ENCODE data around the gene SIRT6.

The SIRT6 gene

DNA sequence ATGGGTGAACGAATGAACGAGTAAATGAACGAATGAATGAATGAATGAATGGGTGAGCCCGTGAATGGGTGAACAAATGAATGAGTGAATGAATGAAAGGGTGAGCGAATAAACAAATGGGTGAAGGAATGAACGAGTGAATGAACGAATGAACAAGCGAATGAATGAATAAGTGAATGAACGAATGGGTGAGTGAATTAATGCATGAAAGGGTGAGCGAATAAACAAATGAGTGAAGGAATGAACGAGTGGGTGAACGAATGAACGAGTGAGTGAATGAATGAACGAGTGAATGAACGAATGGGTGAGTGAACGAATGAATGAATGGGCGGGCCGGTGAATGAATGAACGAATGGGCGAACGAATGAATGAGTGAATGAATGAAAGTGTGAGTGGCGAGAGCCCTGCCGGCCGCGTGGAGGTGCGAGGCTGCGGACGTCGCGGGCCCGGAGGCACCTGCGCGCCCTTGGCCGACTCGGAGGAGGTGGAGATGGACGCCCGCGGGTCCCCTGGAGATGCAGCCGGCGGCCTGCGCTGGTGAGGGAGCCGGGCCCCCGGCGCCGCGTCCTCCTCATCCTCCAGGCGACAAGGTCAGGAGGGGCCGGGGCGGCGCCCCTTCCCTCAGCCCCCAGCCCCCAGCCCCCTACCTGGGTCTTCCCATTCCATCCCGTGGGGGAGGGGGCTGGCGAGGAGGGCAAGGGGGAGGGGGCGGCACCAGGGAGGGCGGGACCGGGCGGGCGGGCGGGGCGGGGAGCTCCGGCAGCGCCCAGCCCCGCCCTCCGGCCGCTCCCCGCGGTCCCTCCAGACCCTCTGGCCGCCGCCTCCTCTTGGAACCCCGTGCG lies 15.5 kb upstream of the SIRT6 start (continued):
- TF ChIP-seq ZNF791 (tag by site-specific recombination; IDR thresholded peaks at IDR 0.05) (no peak), REST (tag by site-specific recombination; IDR thresholded peaks at IDR 0.05) (no peak), ZNF555 (tag by site-specific recombination; conservative IDR thresholded peaks at IDR 0.05) (no peak), ZFP41 (tag by site-specific recombination; IDR thresholded peaks at IDR 0.05; ENCODE audit: borderline replicate concordance) (no peak), PRDM6 (tag by site-specific recombination; IDR thresholded peaks at IDR 0.05) (no peak), ZBTB1 (tag by site-specific recombination; IDR thresholded peaks at IDR 0.05) (0 out of 2 replicates have a peak, but pooled peaks have one; percentile 5), SP2 (tag by site-specific recombination; IDR thresholded peaks at IDR 0.05) (0 out of 2 replicates have a peak, but pooled peaks have one; percentile 14), HOXD13 (CRISPR knock-in tag; IDR thresholded peaks at IDR 0.05; ENCODE audit: borderline replicate concordance) (no peak), ZNF571 (tag by site-specific recombination; IDR thresholded peaks at IDR 0.05) (no peak), ZNF10 (tag by site-specific recombination; IDR thresholded peaks at IDR 0.05) (no peak), ZNF266 (tag by site-specific recombination; IDR thresholded peaks at IDR 0.05; ENCODE audit: low read depth) (no peak), ZNF624 (tag by site-specific recombination; IDR thresholded peaks at IDR 0.05) (no peak), BCL6B (tag by site-specific recombination; IDR thresholded peaks at IDR 0.05) (no peak), ZNF580 (tag by site-specific recombination; IDR thresholded peaks at IDR 0.05) (peak; percentile 89; the same call in 1 of the 2 replicates), SP3 (tag by site-specific recombination; IDR thresholded peaks at IDR 0.05) (peak; percentile 33), ZNF341 (tag by site-specific recombination; IDR thresholded peaks at IDR 0.05; ENCODE audit: low read depth) (no peak), ZNF37A (tag by site-specific recombination; IDR thresholded peaks at IDR 0.05) (no peak), ZNF585B (tag by site-specific recombination; IDR thresholded peaks at IDR 0.05) (no peak), ZNF701 (tag by site-specific recombination; IDR thresholded peaks at IDR 0.05) (no peak), ZNF169 (tag by site-specific recombination; IDR thresholded peaks at IDR 0.05) (no peak), BCL11B (tag by site-specific recombination; IDR thresholded peaks at IDR 0.05; ENCODE audit: low read depth) (peak; percentile 77; the same call in 1 of the 2 replicates), ZNF221 (tag by site-specific recombination; IDR thresholded peaks at IDR 0.05; ENCODE audit: borderline replicate concordance) (no peak), ZNF24 (tag by site-specific recombination; IDR thresholded peaks at IDR 0.05) (peak; percentile 100), SP7 (tag by site-specific recombination; IDR thresholded peaks at IDR 0.05) (peak; percentile 60), ZBTB7A (tag by site-specific recombination; IDR thresholded peaks at IDR 0.05; ENCODE audit: low read depth) (0 out of 2 replicates have a peak, but pooled peaks have one; percentile 58), ZNF121 (tag by site-specific recombination; IDR thresholded peaks at IDR 0.05) (no peak), ZNF792 (tag by site-specific recombination; IDR thresholded peaks at IDR 0.05) (no peak), ZNF184 (tag by site-specific recombination; IDR thresholded peaks at IDR 0.05) (no peak), ZNF140 (tag by site-specific recombination; IDR thresholded peaks at IDR 0.05) (no peak), ZNF645 (tag by site-specific recombination; IDR thresholded peaks at IDR 0.05) (no peak), ZNF416 (tag by site-specific recombination; IDR thresholded peaks at IDR 0.05) (no peak)
- TF ChIP-seq, protein P1, sequence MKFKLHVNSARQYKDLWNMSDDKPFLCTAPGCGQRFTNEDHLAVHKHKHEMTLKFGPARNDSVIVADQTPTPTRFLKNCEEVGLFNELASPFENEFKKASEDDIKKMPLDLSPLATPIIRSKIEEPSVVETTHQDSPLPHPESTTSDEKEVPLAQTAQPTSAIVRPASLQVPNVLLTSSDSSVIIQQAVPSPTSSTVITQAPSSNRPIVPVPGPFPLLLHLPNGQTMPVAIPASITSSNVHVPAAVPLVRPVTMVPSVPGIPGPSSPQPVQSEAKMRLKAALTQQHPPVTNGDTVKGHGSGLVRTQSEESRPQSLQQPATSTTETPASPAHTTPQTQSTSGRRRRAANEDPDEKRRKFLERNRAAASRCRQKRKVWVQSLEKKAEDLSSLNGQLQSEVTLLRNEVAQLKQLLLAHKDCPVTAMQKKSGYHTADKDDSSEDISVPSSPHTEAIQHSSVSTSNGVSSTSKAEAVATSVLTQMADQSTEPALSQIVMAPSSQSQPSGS (tag by site-specific recombination; IDR thresholded peaks at IDR 0.05; ENCODE audit: low read depth): no peak

All from HEK293 (cell line).